Transverse colon (tissue), 4 donors: ENCODE data around the gene FNDC1. TPM values are rescaled to one million over a fixed set of nuclear protein-coding genes. Genes with fewer than 3 reads are reported as not detected.

Experiments used
- DNase-seq: peaks from one replicate; pipeline ENCODE4 v3.0.0-alpha.2; 2019
- H3K27ac ChIP-seq, 4 donors: fragments of 200-600 bp; sonication (generic); 2 replicates each; pipeline ENCODE4 v1.5.1; 2016 to 2018; ENCODE audit warnings: inconsistent platforms in 4 of 4
- H3K27me3 ChIP-seq: fragments of 200-600 bp; sonication (generic); 2 replicates; pipeline ENCODE4 v1.5.1; 2017; ENCODE audit warnings: inconsistent platforms
- H3K36me3 ChIP-seq, 4 donors: fragments of 200-600 bp; sonication (generic); 2 replicates each; pipeline ENCODE4 v1.5.1; 2017 to 2019; ENCODE audit warnings: inconsistent platforms in 4 of 4
- H3K4me1 ChIP-seq, 4 donors: fragments of 200-600 bp; sonication (generic); 2 replicates each; pipeline ENCODE4 v1.5.1; 2017 to 2020; ENCODE audit warnings: inconsistent platforms in 4 of 4
- H3K4me3 ChIP-seq, 4 donors: fragments of 200-600 bp; sonication (generic); 1 replicate in 1 of 4; 2 replicates in 3 of 4; pipeline versions ENCODE4 v1.5.1 to v1.6.1; 2017 to 2019; ENCODE audit warnings: inconsistent platforms in 4 of 4
- H3K9me3 ChIP-seq, 2 donors: fragments of 200-600 bp; sonication (generic); 2 replicates each; pipeline ENCODE4 v1.5.1; 2017 to 2019; ENCODE audit warnings: inconsistent platforms in 2 of 2
- EP300 ChIP-seq: sonication (generic); formaldehyde crosslinking; IDR thresholded peaks from one replicate; pipeline ENCODE4 v1.6.1; 2017; ENCODE audit warnings: antibody characterized with exemption, low read depth
- POLR2A ChIP-seq: fragments of 450-650 bp; IDR thresholded peaks from one replicate; pipeline ENCODE4 v1.6.1; 2016; ENCODE audit warnings: antibody characterized with exemption, mild to moderate bottlenecking, moderate library complexity
- POLR2AphosphoS5 ChIP-seq, 3 donors: sonication (generic); formaldehyde crosslinking; IDR thresholded peaks; one replicate each; pipeline ENCODE4 v1.6.1; 2016; ENCODE audit warnings: antibody characterized with exemption in 3 of 3
- WGBS, 2 donors: methylation state at CpG; one replicate each; pipeline ENCODE4 v1.1.5; 2018; ENCODE audit warnings: low coverage in 1 of 2; 5-methylcytosine and 5-hydroxymethylcytosine counted together
- in situ Hi-C, 4 donors: fragments of 200-750 bp; cut with MboI; loops; one replicate each; pipeline versions ENCODE4 v1.15.0 to v1.15.1; 2017; ENCODE audit warnings: low sequenced_read_pairs in 3 of 4, low pct_ligation_motif_present in 1 of 4, low pct_unique_long_range_greater_than_20kb in 1 of 4
- intact Hi-C: fragments of 100-400 bp; cut with DNase I; formaldehyde crosslinking; loops from one replicate; pipeline ENCODE4 v1.15.1; 2023; ENCODE audit warnings: low total_unique reads
- total RNA-seq, 4 donors: library from RNA; depleted of rRNA; stranded (reverse); fragments of >200 nt; gene quantifications; one replicate each; pipeline ENCODE4 v1.1.0, GENCODE V29; 2016
- TF ChIP-seq, protein P1 (sequence below), 5 experiments: fragments of 200-600 bp in 3 of 5; fragments of 450-650 bp in 2 of 5; sonication (generic) in 3 of 5; IDR thresholded peaks; 1 replicate in 2 of 5; 2 replicates in 3 of 5; pipeline ENCODE4 v1.5.1; 2016 to 2017; ENCODE audit warnings: antibody characterized with exemption in 5 of 5, inconsistent platforms in 3 of 5, mild to moderate bottlenecking in 2 of 5, moderate library complexity in 1 of 5

FNDC1 gene
- total RNA-seq, 4 donors from 2014 or later = 0.64 to 14.2 (median 2.4) TPM

DNA sequence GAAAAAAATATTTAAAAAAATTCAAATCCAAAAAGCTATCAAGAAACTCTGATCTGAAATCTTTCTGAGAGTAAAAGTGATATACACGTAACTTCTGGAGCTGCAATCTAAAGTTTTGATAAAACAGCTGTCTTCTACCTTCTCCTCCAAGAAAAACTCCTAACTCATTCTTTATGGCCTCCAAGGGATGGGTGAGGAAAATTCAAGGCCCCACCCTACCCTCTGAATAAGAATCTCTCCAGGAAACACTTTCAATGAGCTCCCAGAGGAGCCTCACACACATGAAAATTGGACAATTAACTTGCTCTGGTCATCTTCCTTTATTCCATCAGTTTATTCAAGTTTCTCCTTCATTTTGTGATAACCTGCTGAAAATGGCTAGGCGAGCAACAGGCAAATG, 93.4 kb downstream of the FNDC1 start:
- WGBS, 2 donors = 77 to 86% methylated on average over 2 of the region's 2 CpGs
- no peaks in the 10 kb centered on the region for H3K4me1 ChIP-seq
- TF ChIP-seq, protein P1, sequence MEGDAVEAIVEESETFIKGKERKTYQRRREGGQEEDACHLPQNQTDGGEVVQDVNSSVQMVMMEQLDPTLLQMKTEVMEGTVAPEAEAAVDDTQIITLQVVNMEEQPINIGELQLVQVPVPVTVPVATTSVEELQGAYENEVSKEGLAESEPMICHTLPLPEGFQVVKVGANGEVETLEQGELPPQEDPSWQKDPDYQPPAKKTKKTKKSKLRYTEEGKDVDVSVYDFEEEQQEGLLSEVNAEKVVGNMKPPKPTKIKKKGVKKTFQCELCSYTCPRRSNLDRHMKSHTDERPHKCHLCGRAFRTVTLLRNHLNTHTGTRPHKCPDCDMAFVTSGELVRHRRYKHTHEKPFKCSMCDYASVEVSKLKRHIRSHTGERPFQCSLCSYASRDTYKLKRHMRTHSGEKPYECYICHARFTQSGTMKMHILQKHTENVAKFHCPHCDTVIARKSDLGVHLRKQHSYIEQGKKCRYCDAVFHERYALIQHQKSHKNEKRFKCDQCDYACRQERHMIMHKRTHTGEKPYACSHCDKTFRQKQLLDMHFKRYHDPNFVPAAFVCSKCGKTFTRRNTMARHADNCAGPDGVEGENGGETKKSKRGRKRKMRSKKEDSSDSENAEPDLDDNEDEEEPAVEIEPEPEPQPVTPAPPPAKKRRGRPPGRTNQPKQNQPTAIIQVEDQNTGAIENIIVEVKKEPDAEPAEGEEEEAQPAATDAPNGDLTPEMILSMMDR (IDR thresholded peaks at IDR 0.05) = no peak
- TF ChIP-seq POLR2AphosphoS5 (IDR thresholded peaks at IDR 0.05) (no peak), POLR2A (no peak), EP300 (no peak)
- no peak overlapping the region for H3K27ac ChIP-seq
- no peak overlapping the region for H3K4me3 ChIP-seq
- intact Hi-C loops (no loop called here), in situ Hi-C loops (no loop called here)
- no peaks in the 10 kb centered on the region for H3K27me3 ChIP-seq
- H3K36me3 ChIP-seq = no peaks in the 10 kb centered on the region
- DNase-seq = no peak
- H3K9me3 ChIP-seq = no peaks in the 10 kb centered on the region

DNA sequence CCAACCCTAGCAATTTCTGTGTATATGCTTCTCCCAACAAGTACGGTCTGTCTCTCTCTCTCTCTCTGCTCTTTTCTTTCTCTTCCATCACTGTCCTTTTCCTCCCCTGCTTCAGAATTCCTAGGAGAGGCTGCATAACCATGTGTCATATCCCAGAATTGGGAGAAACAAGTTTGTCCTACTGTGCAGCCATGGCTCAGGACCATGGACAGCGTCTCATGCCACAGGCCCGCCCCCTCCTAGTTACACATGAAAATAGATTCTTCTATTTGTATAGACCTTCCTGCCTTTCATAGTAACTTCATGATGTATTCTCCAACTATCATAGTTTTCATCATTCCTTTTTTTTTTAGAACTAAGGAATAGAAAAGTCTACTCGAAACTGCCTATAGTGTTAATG, 98.0 kb downstream of the FNDC1 start:
- H3K36me3 ChIP-seq = no peaks in the 10 kb centered on the region
- DNase-seq = no peak
- no peak overlapping the region for H3K27ac ChIP-seq
- no peaks in the 10 kb centered on the region for H3K27me3 ChIP-seq
- H3K4me3 ChIP-seq = no peak overlapping the region
- H3K9me3 ChIP-seq = no peaks in the 10 kb centered on the region
- no peaks in the 10 kb centered on the region for H3K4me1 ChIP-seq
- intact Hi-C loops = no loop called here
- in situ Hi-C loops = no loop called here
- 53 to 69% methylated on average over 4 of the region's 4 CpGs for WGBS, 2 donors
- TF ChIP-seq POLR2A (no peak), EP300 (no peak), POLR2AphosphoS5 (IDR thresholded peaks at IDR 0.05) (no peak)
- TF ChIP-seq, protein P1 (IDR thresholded peaks at IDR 0.05) = no peak

DNA sequence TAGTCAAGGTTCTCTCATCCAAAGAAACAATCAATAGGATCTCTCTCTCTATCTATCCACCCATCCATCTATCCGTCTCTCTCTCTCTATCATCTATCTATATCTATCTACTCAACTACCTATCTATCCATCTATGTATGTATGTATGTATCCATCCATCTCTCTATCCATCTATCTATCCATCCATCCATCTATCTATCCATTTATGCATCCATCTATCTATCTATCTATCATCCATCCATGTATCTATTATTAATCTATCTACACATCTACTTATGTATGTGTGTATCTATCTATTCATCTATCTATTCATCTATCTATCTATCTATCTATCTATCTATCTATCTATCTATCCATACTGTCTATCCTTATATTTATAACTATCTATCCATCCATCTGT, 99.3 kb downstream of the FNDC1 start:
- in situ Hi-C loops = no loop called here

DNA sequence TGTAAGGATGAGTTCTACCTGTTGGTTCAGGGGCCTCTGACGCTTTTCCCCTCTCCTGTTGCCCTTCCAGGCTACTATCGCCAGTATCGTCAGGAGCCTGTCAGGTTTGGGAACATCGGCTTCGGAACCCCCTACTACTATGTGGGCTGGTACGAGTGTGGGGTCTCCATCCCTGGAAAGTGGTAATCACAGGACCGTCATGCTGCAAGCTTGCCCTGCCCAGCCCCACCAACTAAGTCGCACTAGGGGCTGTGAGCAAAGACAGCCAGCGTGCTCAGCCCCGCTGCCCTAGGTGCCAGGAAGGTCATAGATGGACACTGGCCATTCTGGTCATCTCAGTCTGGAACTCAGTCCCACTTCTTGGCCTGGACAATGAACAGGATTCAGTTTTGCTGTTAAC, 102.1 kb downstream of the FNDC1 start:
- TF ChIP-seq POLR2AphosphoS5 (IDR thresholded peaks at IDR 0.05) (no peak), EP300 (no peak), POLR2A (no peak)
- TF ChIP-seq, protein P1 (IDR thresholded peaks at IDR 0.05) = no peak
- H3K27me3 ChIP-seq = no peaks in the 10 kb centered on the region
- no peak overlapping the region for H3K4me3 ChIP-seq
- no peaks in the 10 kb centered on the region for H3K36me3 ChIP-seq
- intact Hi-C loops = no loop called here
- DNase-seq = no peak
- in situ Hi-C loops = no loop called here
- WGBS, 2 donors = 76% methylated on average over 10 of the region's 10 CpGs; no CpG with 5 or more reads in 1 of the 2 donors
- H3K27ac ChIP-seq = no peak overlapping the region
- H3K4me1 ChIP-seq = no peaks in the 10 kb centered on the region
- no peaks in the 10 kb centered on the region for H3K9me3 ChIP-seq

More for the DNA sequence above, 99.3 kb downstream of the FNDC1 start:
- no peak for DNase-seq
- intact Hi-C loops = no loop called here
- Histone ChIP-seq H3K9me3 (no peaks in the 10 kb centered on the region), H3K4me3 (no peak overlapping the region), H3K36me3 (no peaks in the 10 kb centered on the region), H3K27ac (no peak overlapping the region), H3K27me3 (no peaks in the 10 kb centered on the region), H3K4me1 (no peaks in the 10 kb centered on the region)
- WGBS, 2 donors = 80 to 91% methylated on average over 1 of the region's 1 CpG
- TF ChIP-seq, protein P1 (IDR thresholded peaks at IDR 0.05) = no peak
- TF ChIP-seq POLR2A (no peak), POLR2AphosphoS5 (IDR thresholded peaks at IDR 0.05) (no peak), EP300 (no peak)
